SK-N-SH (cell line): ENCODE results near the gene CCL2. TPM values are rescaled to one million over a fixed set of nuclear protein-coding genes. Genes with fewer than 3 reads are reported as not detected.

Experiments used
- CTCF ChIA-PET: fragments of 300-600, 350-600 bp; formaldehyde crosslinking; extraction: SDS; loops from one replicate; lab custom pipeline; 2021; lab: Yijun Ruan, JAX
- POLR2A ChIA-PET: fragments of 350-600 bp; sonication (Branson Sonifier 250); formaldehyde crosslinking; extraction: SDS; loops from one replicate; lab custom pipeline; 2020; ENCODE audit warnings: antibody characterized with exemption, inconsistent platforms; lab: Yijun Ruan, JAX
- DNase-seq: peaks from one replicate; pipeline ENCODE4 v3.0.0; 2012
- H2AFZ ChIP-seq: fragments of 200-600 bp; sonication (generic); 2 replicates; pipeline ENCODE4 v1.8.1; 2016; ENCODE audit warnings: antibody characterized with exemption, mild to moderate bottlenecking, low read depth
- H3F3A ChIP-seq: fragments of 200-600 bp; sonication (generic); replicated peaks from 2 replicates; pipeline ENCODE3; 2016; ENCODE audit warnings: antibody characterized with exemption, mild to moderate bottlenecking; ENCODE audit not compliant: insufficient read depth
- H3K27ac ChIP-seq, 2 experiments: fragments of 200-500 bp in 1 of 2; fragments of 200-600 bp in 1 of 2; sonication (Bioruptor generic) in 1 of 2; sonication (generic), shearing (Covaris generic) in 1 of 2; 2 replicates each; pipeline versions ENCODE4 v1.5.1 to v1.6.1; 2014 to 2016; ENCODE audit warnings: low read depth in 2 of 2, inconsistent platforms in 1 of 2, low read length in 1 of 2, mild to moderate bottlenecking in 1 of 2, mixed read lengths in 1 of 2
- H3K27me3 ChIP-seq: fragments of 200-600 bp; sonication (generic), shearing (Covaris generic); 2 replicates; pipeline ENCODE4 v1.6.1; 2016; ENCODE audit warnings: mixed run types; ENCODE audit not compliant: insufficient read depth
- H3K36me3 ChIP-seq, 2 experiments: fragments of 200-500 bp in 1 of 2; fragments of 200-600 bp in 1 of 2; sonication (Bioruptor generic) in 1 of 2; sonication (generic) in 1 of 2; replicated peaks in 1 of 2; 2 replicates each; pipeline versions ENCODE3 to v1.5.1; 2014 to 2016; ENCODE audit warnings: low read length in 1 of 2, mild to moderate bottlenecking in 1 of 2; ENCODE audit not compliant: insufficient read depth in 2 of 2, control insufficient read depth in 1 of 2
- H3K4me1 ChIP-seq, 2 experiments: fragments of 200-500 bp in 1 of 2; fragments of 200-600 bp in 1 of 2; sonication (Bioruptor generic) in 1 of 2; sonication (generic), shearing (Covaris generic) in 1 of 2; 2 replicates each; pipeline versions ENCODE4 v1.5.1 to v1.6.1; 2014 to 2016; ENCODE audit warnings: low read depth in 1 of 2, low read length in 1 of 2, mixed run types in 1 of 2; ENCODE audit not compliant: insufficient read depth in 2 of 2, control insufficient read depth in 1 of 2
- H3K4me2 ChIP-seq: fragments of 200-600 bp; sonication (generic), shearing (Covaris generic); 2 replicates; pipeline ENCODE4 v1.6.1; 2017; ENCODE audit warnings: mixed run types
- H3K4me3 ChIP-seq, 2 experiments: fragments of 200-500 bp in 1 of 2; fragments of 200-600 bp in 1 of 2; sonication (Bioruptor generic) in 1 of 2; sonication (generic), shearing (Covaris generic) in 1 of 2; 2 replicates each; pipeline versions ENCODE4 v1.5.1 to v1.8.1; 2014 to 2016; ENCODE audit warnings: low read depth in 2 of 2, inconsistent platforms in 1 of 2, low read length in 1 of 2, mild to moderate bottlenecking in 1 of 2, mixed read lengths in 1 of 2, moderate library complexity in 1 of 2
- H3K79me2 ChIP-seq: fragments of 200-600 bp; sonication (generic); 2 replicates; pipeline ENCODE4 v1.8.1; 2017; ENCODE audit warnings: mild to moderate bottlenecking; ENCODE audit not compliant: insufficient read depth
- H3K9ac ChIP-seq: fragments of 200-600 bp; sonication (generic); 2 replicates; pipeline ENCODE4 v1.6.1; 2017; ENCODE audit warnings: mixed run types
- H3K9me2 ChIP-seq: fragments of 200-600 bp; sonication (generic); 2 replicates; pipeline ENCODE4 v1.6.1; 2017; ENCODE audit warnings: mixed run types
- H3K9me3 ChIP-seq: fragments of 200-600 bp; sonication (generic); 2 replicates; pipeline ENCODE4 v1.6.1; 2017; ENCODE audit warnings: mixed run types, mild to moderate bottlenecking, moderate library complexity
- H4K20me1 ChIP-seq: fragments of 200-600 bp; sonication (generic); 2 replicates; pipeline ENCODE4 v1.6.1; 2017; ENCODE audit warnings: mild to moderate bottlenecking, mixed run types; ENCODE audit not compliant: insufficient read depth
- CTCF ChIP-seq: fragments of 200-600 bp; sonication (generic); IDR thresholded peaks from 2 replicates; pipeline ENCODE4 v1.6.1; 2017; ENCODE audit warnings: antibody characterized with exemption, mild to moderate bottlenecking, moderate library complexity
- ELF1 ChIP-seq: IDR thresholded peaks from 2 replicates; pipeline ENCODE4 v1.4.0; 2012
- EP300 ChIP-seq, 2 experiments: IDR thresholded peaks; 2 replicates each; pipeline versions ENCODE4 v1.4.0 to v1.6.1; 2012; ENCODE audit warnings: borderline replicate concordance in 1 of 2, low read depth in 1 of 2, low read length in 1 of 2
- FOSL2 ChIP-seq: IDR thresholded peaks from 2 replicates; pipeline ENCODE4 v1.4.0; 2012; ENCODE audit warnings: low read depth, mild to moderate bottlenecking, moderate library complexity, borderline replicate concordance
- GABPA ChIP-seq: IDR thresholded peaks from 2 replicates; pipeline ENCODE4 v1.4.0; 2012; ENCODE audit warnings: low read depth, mild to moderate bottlenecking
- GATA2 ChIP-seq: sonication (generic); formaldehyde crosslinking; IDR thresholded peaks from 2 replicates; pipeline ENCODE4 v1.5.0; 2020; ENCODE audit warnings: mild to moderate bottlenecking, missing genetic modification reagents
- IRF3 ChIP-seq: fragments of 150-350 bp; IDR thresholded peaks from 2 replicates; pipeline ENCODE4 v1.6.1; 2016; ENCODE audit warnings: mild to moderate bottlenecking, low read depth, low read length
- MAX ChIP-seq: IDR thresholded peaks from 2 replicates; pipeline ENCODE4 v1.4.0; 2012; ENCODE audit warnings: low read depth
- REST ChIP-seq: IDR thresholded peaks from 2 replicates; pipeline ENCODE4 v1.6.1; 2012; ENCODE audit warnings: mild to moderate bottlenecking, low read depth, low read length, moderate library complexity
- RFX5 ChIP-seq: IDR thresholded peaks from 2 replicates; pipeline ENCODE4 v1.6.1; 2012; ENCODE audit warnings: mild to moderate bottlenecking, improper control_type of control experiment, low read length
- SMC3 ChIP-seq: IDR thresholded peaks from 2 replicates; pipeline ENCODE4 v1.6.1; 2012; ENCODE audit warnings: low read depth, low read length, improper control_type of control experiment
- TCF12 ChIP-seq: IDR thresholded peaks from 2 replicates; pipeline ENCODE4 v1.4.0; 2012
- TEAD4 ChIP-seq: IDR thresholded peaks from 2 replicates; pipeline ENCODE4 v1.4.0; 2012; ENCODE audit warnings: mild to moderate bottlenecking, borderline replicate concordance; ENCODE audit not compliant: insufficient read depth
- ZBTB33 ChIP-seq: IDR thresholded peaks from 2 replicates; pipeline ENCODE4 v1.4.0; 2012; ENCODE audit warnings: low read depth, borderline replicate concordance
- WGBS: methylation state at CpG from one replicate; pipeline ENCODE4 v1.1.6; 2017; ENCODE audit warnings: low lambda C conversion rate; 5-methylcytosine and 5-hydroxymethylcytosine counted together
- polyA plus RNA-seq, 3 experiments: library from polyadenylated mRNA; depleted of rRNA; stranded (reverse); fragments of >200 nt; gene quantifications; 2 replicates each; pipeline ENCODE4 v1.2.3, GENCODE V29; 2012

Gene CCL2
- polyA plus RNA-seq, 1 of the 3 experiments (the other 2 are of a cell fraction): 210 TPM

- Histone ChIP-seq H3K27me3 (no peaks in the 10 kb centered on the region), H2AFZ (no peak overlapping the region), H3K9me3 (no peaks in the 10 kb centered on the region), H3K9ac (no peak overlapping the region), H3K79me2 (no peaks in the 10 kb centered on the region), H3K4me2 (no peak overlapping the region), H3K4me3 (no peak overlapping the region), H3K36me3 (no peaks in the 10 kb centered on the region), H3K4me1 (no peaks in the 10 kb centered on the region), H4K20me1 (no peaks in the 10 kb centered on the region), H3F3A (no peaks in the 10 kb centered on the region), H3K9me2 (no peaks in the 10 kb centered on the region), H3K27ac (no peak overlapping the region)
- no peak for DNase-seq
- WGBS: 34% methylated on average over 2 of the region's 2 CpGs
- ChIA-PET CTCF (interaction anchor here (0.7 to 2.2 kb wide), 2 partner anchors 20 to 27 kb away, joined by 4 to 10 read pairs; no protein-coding TSS in a partner anchor), POLR2A (no interaction called here)
- TF ChIP-seq MAX: no peak
- TF ChIP-seq SMC3: no peak
- TF ChIP-seq FOSL2: no peak
- no peak for TF ChIP-seq ZBTB33
- no peak for TF ChIP-seq TEAD4
- no peak for TF ChIP-seq TCF12
- TF ChIP-seq IRF3: no peak
- no peak for TF ChIP-seq GATA2 (CRISPR knock-in tag)
- TF ChIP-seq CTCF: no peak
- TF ChIP-seq EP300 (IDR thresholded peaks at IDR 0.05; ENCODE audit: borderline replicate concordance in 1 of 2, low read depth in 1 of 2, low read length in 1 of 2): no peak
- TF ChIP-seq REST: no peak
- no peak for TF ChIP-seq RFX5
- TF ChIP-seq ELF1: no peak
- no peak for TF ChIP-seq GABPA
These were observed 34.9 kb upstream of the CCL2 start for GRCh38 chr17:34220045-34220751.
